Body of pancreas (tissue), 4 donors: ENCODE measurements around the gene RPTOR. TPM values are rescaled to one million over a fixed set of nuclear protein-coding genes. Genes with fewer than 3 reads are reported as not detected.

Source experiments
- ATAC-seq: fragments of 150-250 bp; one replicate; pipeline ENCODE4 v1.9.1; 2016
- DNase-seq, 4 donors: peaks; one replicate each; pipeline ENCODE4 v3.0.0-alpha.2; 2019
- H3K27ac ChIP-seq, 4 donors: fragments of 200-600 bp; sonication (generic); 1 replicate in 3 of 4; 2 replicates in 1 of 4; pipeline versions ENCODE4 v1.5.1 to v1.6.1; 2016 to 2019; ENCODE audit warnings: mild to moderate bottlenecking in 1 of 4, mixed read lengths in 1 of 4, moderate library complexity in 1 of 4
- H3K27me3 ChIP-seq, 2 donors: fragments of 200-600 bp; sonication (generic); one replicate each; pipeline ENCODE4 v1.6.0; 2016; ENCODE audit warnings: mild to moderate bottlenecking in 1 of 2
- H3K36me3 ChIP-seq, 2 donors: fragments of 200-600 bp; sonication (generic); replicated peaks in 1 of 2; 2 replicates each; pipeline ENCODE4 v1.5.1; 2016; ENCODE audit warnings: low read depth in 2 of 2; ENCODE audit not compliant: insufficient read depth in 1 of 2
- H3K4me1 ChIP-seq: fragments of 200-600 bp; sonication (generic); one replicate; pipeline ENCODE4 v1.6.0; 2016
- H3K4me3 ChIP-seq, 2 donors: fragments of 200-600 bp; sonication (generic); 1 replicate in 1 of 2; 2 replicates in 1 of 2; pipeline ENCODE4 v1.5.1; 2016 to 2019
- H3K9me3 ChIP-seq, 3 donors: fragments of 200-600 bp; sonication (generic); 1 replicate in 2 of 3; 2 replicates in 1 of 3; pipeline ENCODE4 v1.5.1; 2016
- POLR2A ChIP-seq, 3 donors: fragments of 450-650 bp; IDR thresholded peaks; one replicate each; pipeline ENCODE4 v1.6.1; 2016; ENCODE audit warnings: antibody characterized with exemption in 3 of 3, mild to moderate bottlenecking in 2 of 3
- WGBS, 2 donors: methylation state at CpG; one replicate each; pipeline ENCODE4 v1.1.5; 2017; 5-methylcytosine and 5-hydroxymethylcytosine counted together
- intact Hi-C: fragments of 100-400 bp; cut with DNase I; formaldehyde crosslinking; loops from one replicate; pipeline ENCODE4 v1.15.1; 2023
- total RNA-seq, 2 donors: library from RNA; depleted of rRNA; stranded (reverse); fragments of >200 nt; gene quantifications; one replicate each; pipeline ENCODE4 v1.1.0, GENCODE V29; 2016
- TF ChIP-seq, protein P1 (sequence below), 7 experiments: fragments of 450-650 bp in 4 of 7; fragments of 200-600 bp in 3 of 7; sonication (generic) in 3 of 7; IDR thresholded peaks; one replicate each; pipeline ENCODE4 v1.5.1; 2016 to 2019; ENCODE audit warnings: antibody characterized with exemption in 7 of 7

RPTOR gene
- total RNA-seq, 2 donors from 2014 or later: 22.3 to 34.3 TPM

DNA sequence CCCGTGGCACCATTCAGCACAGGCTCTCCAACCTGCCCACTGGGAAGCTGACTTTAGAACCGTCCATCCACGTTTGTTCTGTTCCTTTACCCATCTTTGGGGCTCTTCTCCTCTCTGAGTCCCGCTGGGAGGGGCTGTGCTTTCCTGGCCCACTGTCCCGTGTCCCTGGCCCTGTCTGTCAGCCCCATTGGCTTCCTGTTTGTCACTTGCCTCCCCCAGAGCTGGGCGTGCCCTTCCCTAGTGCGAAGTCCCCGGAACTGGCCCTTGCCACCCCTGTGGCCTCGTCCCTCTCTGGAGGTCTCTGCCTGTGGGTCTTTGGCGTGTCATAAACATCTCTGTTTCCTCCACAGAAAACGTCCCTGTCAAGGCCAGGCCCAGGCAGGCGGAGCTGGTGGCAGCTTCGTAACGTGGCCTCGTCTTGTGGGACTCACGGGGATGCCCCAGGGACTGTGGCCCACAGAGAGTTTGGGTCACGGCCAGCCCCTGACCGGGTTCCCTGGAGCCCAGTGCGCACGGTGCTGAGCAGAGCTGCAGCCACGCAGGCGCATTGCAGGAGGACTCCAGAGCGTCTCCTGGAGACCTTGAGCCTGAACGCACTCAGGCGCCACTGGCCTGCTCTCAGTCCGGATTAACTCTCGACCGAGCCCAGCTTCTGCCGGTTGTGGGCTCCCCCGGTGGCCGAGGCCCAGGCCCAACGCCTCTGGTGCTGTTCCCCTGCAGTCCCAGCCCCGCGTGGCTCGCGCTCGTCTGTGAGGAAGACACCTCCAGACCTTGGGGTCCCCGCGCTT, 454.3 kb downstream of the RPTOR start:
- peaks cover 12 to 30% of the 10 kb centered on the region in 2 donors for H3K36me3 ChIP-seq
- intact Hi-C loops: no loop called here
- H3K27me3 ChIP-seq: no peaks in the 10 kb centered on the region
- TF ChIP-seq, protein P1, sequence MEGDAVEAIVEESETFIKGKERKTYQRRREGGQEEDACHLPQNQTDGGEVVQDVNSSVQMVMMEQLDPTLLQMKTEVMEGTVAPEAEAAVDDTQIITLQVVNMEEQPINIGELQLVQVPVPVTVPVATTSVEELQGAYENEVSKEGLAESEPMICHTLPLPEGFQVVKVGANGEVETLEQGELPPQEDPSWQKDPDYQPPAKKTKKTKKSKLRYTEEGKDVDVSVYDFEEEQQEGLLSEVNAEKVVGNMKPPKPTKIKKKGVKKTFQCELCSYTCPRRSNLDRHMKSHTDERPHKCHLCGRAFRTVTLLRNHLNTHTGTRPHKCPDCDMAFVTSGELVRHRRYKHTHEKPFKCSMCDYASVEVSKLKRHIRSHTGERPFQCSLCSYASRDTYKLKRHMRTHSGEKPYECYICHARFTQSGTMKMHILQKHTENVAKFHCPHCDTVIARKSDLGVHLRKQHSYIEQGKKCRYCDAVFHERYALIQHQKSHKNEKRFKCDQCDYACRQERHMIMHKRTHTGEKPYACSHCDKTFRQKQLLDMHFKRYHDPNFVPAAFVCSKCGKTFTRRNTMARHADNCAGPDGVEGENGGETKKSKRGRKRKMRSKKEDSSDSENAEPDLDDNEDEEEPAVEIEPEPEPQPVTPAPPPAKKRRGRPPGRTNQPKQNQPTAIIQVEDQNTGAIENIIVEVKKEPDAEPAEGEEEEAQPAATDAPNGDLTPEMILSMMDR (IDR thresholded peaks at IDR 0.05): no peak
- TF ChIP-seq POLR2A (IDR thresholded peaks at IDR 0.05): no peak
- H3K4me1 ChIP-seq: peaks cover 33% of the 10 kb centered on the region
- WGBS, 2 donors: 86 to 92% methylated on average over 11 to 34 of the region's 39 CpGs
- ATAC-seq: no peak
- no peak overlapping the region for H3K4me3 ChIP-seq
- no peaks in the 10 kb centered on the region for H3K9me3 ChIP-seq
- no peak overlapping the region for H3K27ac ChIP-seq
- no peak for DNase-seq

DNA sequence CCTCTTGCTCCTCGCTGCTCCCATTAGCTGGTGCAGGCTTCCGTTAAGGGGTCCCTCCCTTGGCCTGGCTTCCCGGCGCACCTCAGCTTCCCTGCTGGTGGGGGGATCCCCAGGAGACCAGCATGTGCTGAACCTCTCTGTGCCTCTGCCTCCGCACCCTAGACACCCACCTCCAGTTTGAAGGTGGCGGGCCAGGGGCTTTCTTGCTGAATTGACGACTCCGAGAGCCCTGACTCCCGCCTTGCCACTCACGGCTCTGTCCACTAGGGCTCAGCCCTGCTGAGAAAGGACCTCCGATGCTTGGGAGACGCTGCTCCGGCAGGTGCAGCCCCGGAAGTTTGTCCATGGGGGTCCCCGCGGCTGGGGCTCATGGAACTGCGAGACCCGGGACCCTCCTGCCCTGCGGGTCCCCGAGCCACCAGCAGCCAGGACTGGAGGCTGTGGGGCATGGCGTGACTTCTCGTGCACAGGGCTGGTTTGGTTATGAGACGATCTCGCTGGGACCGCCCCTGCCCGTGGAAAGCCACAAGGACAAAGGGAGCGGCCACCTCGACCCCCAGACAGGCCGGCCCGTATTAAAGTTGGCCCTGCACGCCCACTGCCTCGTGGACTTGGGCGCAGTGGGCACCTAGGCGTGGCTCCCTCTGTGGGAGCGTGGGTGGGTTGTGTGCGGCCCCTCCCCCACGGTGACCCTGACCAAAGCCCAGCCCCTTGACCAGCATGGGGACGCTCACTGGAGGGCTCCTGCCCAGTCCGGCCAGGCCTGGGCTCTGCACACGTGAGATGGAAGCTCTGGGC, 455.1 kb downstream of the RPTOR start:
- H3K9me3 ChIP-seq: no peaks in the 10 kb centered on the region
- no peak overlapping the region for H3K4me3 ChIP-seq
- intact Hi-C loops: no loop called here
- no peak overlapping the region for H3K27ac ChIP-seq
- 92% methylated on average over 17 to 22 of the region's 40 CpGs for WGBS, 2 donors
- DNase-seq: no peak
- H3K27me3 ChIP-seq: no peaks in the 10 kb centered on the region
- H3K36me3 ChIP-seq: peaks cover 12 to 30% of the 10 kb centered on the region in 2 donors
- no peak for TF ChIP-seq POLR2A (IDR thresholded peaks at IDR 0.05)
- H3K4me1 ChIP-seq: peaks cover 29% of the 10 kb centered on the region
- no peak for ATAC-seq

DNA sequence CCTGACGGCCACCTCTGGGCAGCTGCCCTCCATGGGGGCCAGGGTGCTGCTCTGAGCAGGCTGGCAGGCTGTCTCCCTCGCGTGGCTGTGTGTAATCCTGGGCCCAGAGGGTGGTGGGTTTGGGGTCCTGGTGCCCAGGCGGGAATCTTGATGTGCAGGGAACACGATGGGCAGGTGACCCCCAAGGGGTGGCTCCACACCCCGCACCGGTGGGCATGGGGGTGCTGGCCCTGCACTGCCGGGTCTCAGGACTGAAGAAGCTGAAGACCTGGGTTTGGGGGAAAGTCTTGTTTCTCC, 455.6 kb downstream of the RPTOR start:
- Histone ChIP-seq H3K4me3 (no peak overlapping the region), H3K27ac (no peak overlapping the region), H3K36me3 (peaks cover 12 to 30% of the 10 kb centered on the region in 2 donors), H3K4me1 (peaks cover 29% of the 10 kb centered on the region), H3K27me3 (no peaks in the 10 kb centered on the region), H3K9me3 (no peaks in the 10 kb centered on the region)
- ATAC-seq (no peak), DNase-seq (no peak)
- TF ChIP-seq, protein P1 (IDR thresholded peaks at IDR 0.05): no peak
- TF ChIP-seq POLR2A (IDR thresholded peaks at IDR 0.05): no peak
- WGBS, 2 donors: 93% methylated on average over 5 of the region's 8 CpGs; no CpG with 5 or more reads in 1 of the 2 donors
- intact Hi-C loops: no loop called here

DNA sequence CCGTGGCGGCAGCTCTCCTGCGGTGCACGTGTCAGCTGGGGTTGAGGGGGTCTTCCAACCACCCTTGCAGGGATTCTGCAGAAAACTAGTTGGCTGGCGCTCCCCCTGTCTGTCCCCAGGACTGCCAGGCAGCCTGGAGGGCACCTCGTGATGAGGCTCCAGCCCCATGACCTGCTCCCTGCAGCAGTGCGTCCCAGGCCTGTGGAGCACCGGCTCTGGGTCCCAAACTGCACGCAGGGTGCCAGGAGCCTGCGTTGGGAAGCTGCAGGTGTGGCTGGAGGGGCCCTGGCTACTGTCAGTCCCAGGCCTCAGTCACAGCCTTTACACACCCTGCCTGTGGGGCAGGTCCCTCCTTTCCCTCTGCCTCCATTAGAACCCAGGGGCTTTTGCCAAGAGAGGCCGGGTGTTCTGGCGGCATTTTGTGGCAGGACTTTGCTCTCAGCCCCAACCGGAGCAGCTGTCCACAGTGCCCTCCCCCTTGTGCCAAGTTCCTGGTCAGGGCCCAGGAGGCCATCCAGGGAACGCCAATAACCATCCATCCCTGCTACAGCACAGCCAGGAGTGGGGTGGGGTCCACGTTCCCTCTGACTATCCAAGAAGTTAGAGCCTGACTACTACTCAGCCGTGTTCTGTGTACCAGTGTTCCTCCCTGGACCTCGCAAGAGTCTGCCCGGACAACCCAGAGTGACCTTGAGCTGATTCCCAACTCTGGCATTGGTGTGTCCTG, 456.2 kb downstream of the RPTOR start:
- WGBS, 2 donors: 43 to 46% methylated on average over 6 to 18 of the region's 18 CpGs
- H3K27ac ChIP-seq: no peak overlapping the region
- no peaks in the 10 kb centered on the region for H3K9me3 ChIP-seq
- DNase-seq (peak in 3 of 4 donors; percentile 48 to 65 (median 48)), ATAC-seq (peak; percentile 44)
- no peaks in the 10 kb centered on the region for H3K27me3 ChIP-seq
- peaks cover 29% of the 10 kb centered on the region for H3K4me1 ChIP-seq
- H3K36me3 ChIP-seq: peaks cover 12 to 30% of the 10 kb centered on the region in 2 donors
- no peak for TF ChIP-seq POLR2A (IDR thresholded peaks at IDR 0.05)
- TF ChIP-seq, protein P1 (IDR thresholded peaks at IDR 0.05): no peak
- intact Hi-C loops: no loop called here
- H3K4me3 ChIP-seq: no peak overlapping the region

DNA sequence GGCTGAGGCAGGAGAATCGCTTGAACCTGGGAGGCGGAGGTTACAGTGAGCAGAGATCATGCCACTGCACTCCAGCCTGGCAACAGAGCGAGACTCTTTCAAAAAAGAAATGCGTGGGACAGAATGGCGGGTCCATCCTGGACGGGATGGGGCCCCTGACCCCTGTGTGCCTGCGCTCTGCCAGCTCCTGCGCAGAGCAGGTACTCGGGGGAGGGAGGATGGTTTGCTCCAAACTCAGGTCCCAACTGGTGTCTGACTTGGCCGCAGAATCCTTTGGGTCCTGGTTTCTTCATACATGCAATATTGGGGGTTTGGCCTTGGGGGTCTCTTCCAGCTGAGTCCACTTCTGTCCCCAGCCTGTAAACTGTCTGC, 457.4 kb downstream of the RPTOR start:
- no peak for TF ChIP-seq POLR2A (IDR thresholded peaks at IDR 0.05)
- TF ChIP-seq, protein P1 (IDR thresholded peaks at IDR 0.05): no peak
- Histone ChIP-seq H3K4me1 (peaks cover 29% of the 10 kb centered on the region), H3K4me3 (no peak overlapping the region), H3K27ac (no peak overlapping the region), H3K9me3 (no peaks in the 10 kb centered on the region), H3K27me3 (no peaks in the 10 kb centered on the region), H3K36me3 (peaks cover 12 to 22% of the 10 kb centered on the region in 2 donors)
- no peak for DNase-seq
- intact Hi-C loops: no loop called here
- no peak for ATAC-seq
- WGBS, 2 donors: 67 to 76% methylated on average over 10 of the region's 10 CpGs
